GM12873 (cell line): ENCODE results near the gene USP13.

Experiments used
- CTCF ChIP-seq: IDR thresholded peaks from 2 replicates; pipeline ENCODE4 v1.5.1; 2012; ENCODE audit warnings: low read depth, mild to moderate bottlenecking, moderate library complexity, low read length, control low read depth; ENCODE audit not compliant: insufficient read depth; ENCODE audit errors: missing control alignments

The USP13 gene

GRCh38 chr3:179702271-179702947 lies 49.6 kb downstream of the USP13 start:
- no peak for TF ChIP-seq CTCF

GRCh38 chr3:179703816-179704215 lies 51.0 kb downstream of the USP13 start:
- no peak for TF ChIP-seq CTCF

DNA sequence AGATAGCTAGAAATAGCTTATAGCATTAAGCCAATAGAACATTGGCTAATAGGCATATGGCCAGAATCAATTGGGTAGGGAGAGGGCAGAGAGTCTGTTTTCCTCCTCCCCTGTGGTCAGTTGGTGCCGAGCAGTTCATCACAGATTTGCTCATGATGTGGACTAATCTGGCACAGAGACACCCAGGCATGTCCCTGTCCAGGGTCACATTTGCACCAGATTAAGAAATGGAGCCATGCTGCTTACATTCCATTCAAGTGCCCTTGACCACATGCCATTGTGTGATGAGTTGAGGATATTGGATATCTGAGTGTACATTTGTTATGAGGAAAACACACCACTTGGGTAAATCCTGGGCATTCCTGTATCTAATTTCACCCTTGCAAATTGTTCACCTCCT lies 53.4 kb downstream of the USP13 start:
- TF ChIP-seq CTCF: no peak

GRCh38 chr3:179710079-179710478 lies 57.2 kb downstream of the USP13 start:
- TF ChIP-seq CTCF: no peak

DNA sequence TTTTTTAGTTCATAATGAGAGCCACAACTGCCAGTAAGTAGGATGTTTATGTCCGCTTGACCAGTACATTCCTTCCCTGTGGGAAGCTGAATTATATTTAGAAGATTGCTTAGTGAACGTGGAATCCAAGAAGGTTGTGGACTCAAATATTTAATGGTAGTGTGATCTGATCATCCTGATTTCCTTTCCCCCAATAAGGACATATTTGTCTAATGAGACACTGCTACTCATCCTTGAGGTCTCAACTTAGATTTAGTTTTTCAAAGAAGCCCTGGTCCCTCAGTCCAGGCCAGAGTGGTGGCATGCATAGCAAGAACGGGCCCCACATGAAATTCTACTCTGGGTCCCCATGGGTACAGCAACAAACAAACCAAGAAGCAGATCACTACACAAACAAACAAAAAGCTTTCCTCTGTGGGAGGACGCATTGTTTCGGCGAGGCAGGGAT lies 60.8 kb downstream of the USP13 start:
- no peak for TF ChIP-seq CTCF

- TF ChIP-seq CTCF: no peak
These were observed 62.7 kb downstream of the USP13 start for GRCh38 chr3:179715582-179715981.

GRCh38 chr3:179716226-179716625 lies 63.4 kb downstream of the USP13 start:
- no peak for TF ChIP-seq CTCF
